GM12801 (cell line): Measurements from ENCODE around the gene CPB1.

Source experiments
- CTCF ChIP-seq: IDR thresholded peaks from one replicate; pipeline ENCODE4 v1.5.1; 2011; ENCODE audit warnings: control low read depth; ENCODE audit not compliant: insufficient read length; ENCODE audit errors: extremely low read depth

Gene CPB1

GRCh38 chr3:148854061-148854460 lies 26.4 kb downstream of the CPB1 start:
- no peak for TF ChIP-seq CTCF

- no peak for TF ChIP-seq CTCF
Measured at GRCh38 chr3:148856384-148856783, 28.8 kb downstream of the CPB1 start.

- TF ChIP-seq CTCF = no peak
Measured at GRCh38 chr3:148857316-148857715, 29.7 kb downstream of the CPB1 start.

- TF ChIP-seq CTCF = no peak
Measured at GRCh38 chr3:148861277-148861869, 33.8 kb downstream of the CPB1 start.

GRCh38 chr3:148863297-148863696 lies 35.7 kb downstream of the CPB1 start:
- TF ChIP-seq CTCF = no peak

GRCh38 chr3:148863814-148864213 lies 36.2 kb downstream of the CPB1 start:
- no peak for TF ChIP-seq CTCF

- no peak for TF ChIP-seq CTCF
Measured at GRCh38 chr3:148865049-148865448, 37.4 kb downstream of the CPB1 start, which contains the start of gene CPA3. Gene CPA3, plus strand, starts transcription at chr3:148865296. Its CDS starts 12 bp downstream, at chr3:148865308.
